Ishikawa (cell line): ENCODE data around the gene MDFIC.

Source experiments
- CEBPB ChIP-seq: IDR thresholded peaks from 2 replicates; pipeline ENCODE4 v1.6.1; 2012
- CREB1 ChIP-seq: IDR thresholded peaks from 2 replicates; pipeline ENCODE4 v1.6.1; 2012; ENCODE audit warnings: low read depth
- EGR1 ChIP-seq: IDR thresholded peaks from 2 replicates; pipeline ENCODE4 v1.6.1; 2012
- EP300 ChIP-seq: IDR thresholded peaks from 2 replicates; pipeline ENCODE4 v1.6.1; 2012; ENCODE audit warnings: borderline replicate concordance
- FOXM1 ChIP-seq: IDR thresholded peaks from 2 replicates; pipeline ENCODE4 v1.6.1; 2012; ENCODE audit warnings: low read depth, borderline replicate concordance
- NFIC ChIP-seq: IDR thresholded peaks from 2 replicates; pipeline ENCODE4 v1.6.1; 2012
- RAD21 ChIP-seq: IDR thresholded peaks from 2 replicates; pipeline ENCODE4 v1.6.1; 2012; ENCODE audit warnings: low read depth
- TAF1 ChIP-seq: IDR thresholded peaks from 2 replicates; pipeline ENCODE4 v1.6.1; 2012; ENCODE audit warnings: low read depth, mild to moderate bottlenecking
- TCF12 ChIP-seq: IDR thresholded peaks from 2 replicates; pipeline ENCODE4 v1.6.1; 2012; ENCODE audit warnings: low read depth
- TEAD4 ChIP-seq: IDR thresholded peaks from 2 replicates; pipeline ENCODE4 v1.6.1; 2012
- YY1 ChIP-seq: IDR thresholded peaks from 2 replicates; pipeline ENCODE4 v1.6.1; 2012; ENCODE audit warnings: low read depth
- ZBTB7A ChIP-seq: IDR thresholded peaks from 2 replicates; pipeline ENCODE4 v1.6.1; 2012; ENCODE audit warnings: low read depth
- TF ChIP-seq, protein P1 (sequence below): IDR thresholded peaks from 2 replicates; pipeline ENCODE4 v1.6.1; 2012
- TF ChIP-seq, protein P2 (sequence below): IDR thresholded peaks from 2 replicates; pipeline ENCODE4 v1.6.1; 2012; ENCODE audit warnings: low read depth, mild to moderate bottlenecking
- TF ChIP-seq, protein P3 (sequence below): IDR thresholded peaks from 2 replicates; pipeline ENCODE4 v1.6.1; 2012

MDFIC gene

DNA sequence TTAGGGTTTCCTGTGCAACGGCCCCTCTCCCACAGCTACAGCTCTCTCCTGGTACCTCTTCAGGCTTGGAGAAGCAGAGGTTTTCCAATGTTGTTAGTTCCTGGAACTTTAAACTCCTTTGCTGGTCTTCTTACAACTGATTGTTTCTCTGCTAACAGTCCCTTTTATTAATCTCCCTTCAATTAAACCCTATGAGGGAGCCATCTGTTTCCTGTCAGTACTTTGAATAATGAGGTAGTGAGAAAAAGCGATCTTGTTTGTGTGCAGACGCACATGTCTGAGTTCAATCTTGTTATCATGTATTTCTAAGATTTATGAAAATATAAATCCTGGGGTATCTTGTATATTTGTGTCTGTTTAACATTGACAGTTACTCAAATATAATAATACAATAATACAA, 102.4 kb downstream of the MDFIC start:
- no peak for TF ChIP-seq TAF1
- no peak for TF ChIP-seq EP300
- TF ChIP-seq TCF12, result no peak
- TF ChIP-seq TEAD4, result no peak
- TF ChIP-seq NFIC, result no peak
- TF ChIP-seq, protein P1, sequence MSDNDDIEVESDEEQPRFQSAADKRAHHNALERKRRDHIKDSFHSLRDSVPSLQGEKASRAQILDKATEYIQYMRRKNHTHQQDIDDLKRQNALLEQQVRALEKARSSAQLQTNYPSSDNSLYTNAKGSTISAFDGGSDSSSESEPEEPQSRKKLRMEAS, result no peak
- no peak for TF ChIP-seq YY1
- no peak for TF ChIP-seq RAD21
- TF ChIP-seq CEBPB, result no peak
- TF ChIP-seq ZBTB7A, result no peak

DNA sequence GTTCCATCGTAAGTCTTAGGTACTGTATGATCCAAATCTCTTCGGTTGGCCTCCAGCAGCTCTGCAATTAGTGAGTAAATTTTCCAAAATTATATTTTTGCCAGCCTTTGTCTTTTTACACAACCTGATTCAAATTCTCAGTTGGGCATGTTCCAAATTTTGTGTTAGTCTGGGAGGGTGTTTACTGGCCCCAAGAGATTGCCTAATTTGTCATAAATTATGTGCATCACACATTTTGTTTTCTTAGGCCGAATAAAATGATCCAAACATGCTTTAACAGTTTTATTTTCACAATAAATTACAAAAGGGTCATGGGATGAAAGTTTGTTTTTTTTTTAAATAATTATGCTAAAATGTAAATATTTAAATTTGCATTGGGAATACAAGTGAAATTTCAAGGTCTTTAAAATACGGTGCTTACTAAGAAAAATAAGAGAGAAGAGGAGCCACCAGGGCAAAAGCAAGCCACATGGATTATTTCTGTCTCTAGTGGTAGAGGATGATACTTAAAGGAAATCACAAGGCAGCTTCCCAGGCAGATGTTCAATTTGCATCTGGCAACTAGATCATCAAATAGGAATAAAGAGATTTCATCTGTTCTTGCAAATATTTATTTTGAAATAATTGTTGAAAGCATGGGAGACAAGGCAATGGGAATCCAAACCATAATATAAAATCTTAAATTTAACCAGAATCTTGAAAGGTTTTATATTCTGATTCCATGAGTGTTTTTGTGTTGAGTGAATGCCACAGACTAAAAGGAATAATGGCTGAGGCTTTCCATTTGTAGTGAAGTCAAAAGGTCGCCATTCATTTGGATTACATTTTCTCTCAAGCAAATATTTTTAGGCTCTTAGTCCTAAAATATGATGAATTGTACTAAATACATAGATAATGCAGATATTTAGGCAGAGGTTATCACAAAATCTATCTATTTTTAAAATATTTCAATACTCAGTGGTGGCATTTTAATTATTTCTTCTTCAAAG, 111.1 kb downstream of the MDFIC start:
- TF ChIP-seq TCF12 (no peak), TEAD4 (no peak), EGR1 (no peak), YY1 (no peak), EP300 (no peak), FOXM1 (no peak), TAF1 (no peak), RAD21 (no peak), CREB1 (no peak), CEBPB (no peak), ZBTB7A (no peak), NFIC (no peak)
- TF ChIP-seq, protein P2, sequence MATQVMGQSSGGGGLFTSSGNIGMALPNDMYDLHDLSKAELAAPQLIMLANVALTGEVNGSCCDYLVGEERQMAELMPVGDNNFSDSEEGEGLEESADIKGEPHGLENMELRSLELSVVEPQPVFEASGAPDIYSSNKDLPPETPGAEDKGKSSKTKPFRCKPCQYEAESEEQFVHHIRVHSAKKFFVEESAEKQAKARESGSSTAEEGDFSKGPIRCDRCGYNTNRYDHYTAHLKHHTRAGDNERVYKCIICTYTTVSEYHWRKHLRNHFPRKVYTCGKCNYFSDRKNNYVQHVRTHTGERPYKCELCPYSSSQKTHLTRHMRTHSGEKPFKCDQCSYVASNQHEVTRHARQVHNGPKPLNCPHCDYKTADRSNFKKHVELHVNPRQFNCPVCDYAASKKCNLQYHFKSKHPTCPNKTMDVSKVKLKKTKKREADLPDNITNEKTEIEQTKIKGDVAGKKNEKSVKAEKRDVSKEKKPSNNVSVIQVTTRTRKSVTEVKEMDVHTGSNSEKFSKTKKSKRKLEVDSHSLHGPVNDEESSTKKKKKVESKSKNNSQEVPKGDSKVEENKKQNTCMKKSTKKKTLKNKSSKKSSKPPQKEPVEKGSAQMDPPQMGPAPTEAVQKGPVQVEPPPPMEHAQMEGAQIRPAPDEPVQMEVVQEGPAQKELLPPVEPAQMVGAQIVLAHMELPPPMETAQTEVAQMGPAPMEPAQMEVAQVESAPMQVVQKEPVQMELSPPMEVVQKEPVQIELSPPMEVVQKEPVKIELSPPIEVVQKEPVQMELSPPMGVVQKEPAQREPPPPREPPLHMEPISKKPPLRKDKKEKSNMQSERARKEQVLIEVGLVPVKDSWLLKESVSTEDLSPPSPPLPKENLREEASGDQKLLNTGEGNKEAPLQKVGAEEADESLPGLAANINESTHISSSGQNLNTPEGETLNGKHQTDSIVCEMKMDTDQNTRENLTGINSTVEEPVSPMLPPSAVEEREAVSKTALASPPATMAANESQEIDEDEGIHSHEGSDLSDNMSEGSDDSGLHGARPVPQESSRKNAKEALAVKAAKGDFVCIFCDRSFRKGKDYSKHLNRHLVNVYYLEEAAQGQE, result no peak
- TF ChIP-seq, protein P3, sequence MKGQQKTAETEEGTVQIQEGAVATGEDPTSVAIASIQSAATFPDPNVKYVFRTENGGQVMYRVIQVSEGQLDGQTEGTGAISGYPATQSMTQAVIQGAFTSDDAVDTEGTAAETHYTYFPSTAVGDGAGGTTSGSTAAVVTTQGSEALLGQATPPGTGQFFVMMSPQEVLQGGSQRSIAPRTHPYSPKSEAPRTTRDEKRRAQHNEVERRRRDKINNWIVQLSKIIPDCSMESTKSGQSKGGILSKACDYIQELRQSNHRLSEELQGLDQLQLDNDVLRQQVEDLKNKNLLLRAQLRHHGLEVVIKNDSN, result no peak
- TF ChIP-seq, protein P1, result no peak

DNA sequence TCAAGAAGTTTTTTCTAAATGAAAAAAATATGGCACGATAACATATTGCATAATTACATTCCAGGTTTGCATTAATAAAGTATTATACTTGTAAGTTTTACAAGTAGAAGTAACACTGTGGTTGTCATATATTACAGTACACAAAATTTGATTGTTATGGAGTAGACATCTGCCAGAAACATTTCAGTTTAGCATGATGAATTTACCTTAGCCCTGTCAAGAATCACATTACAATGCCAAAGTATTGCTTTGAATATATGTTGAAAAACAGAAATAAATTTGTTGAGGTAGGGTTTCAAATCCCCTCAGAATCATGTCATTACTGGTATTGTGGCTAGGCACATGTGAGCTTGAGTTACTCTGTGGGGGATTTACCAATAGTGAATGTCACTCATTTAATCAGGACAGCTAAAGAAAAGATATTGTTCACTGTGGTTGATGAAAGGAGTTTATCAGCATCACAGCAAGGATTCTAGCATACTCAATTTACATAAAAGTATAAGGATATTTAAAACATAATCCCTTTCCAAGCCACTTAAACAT, 112.1 kb downstream of the MDFIC start:
- TF ChIP-seq ZBTB7A, result no peak
- TF ChIP-seq TCF12, result no peak
- TF ChIP-seq FOXM1, result no peak

DNA sequence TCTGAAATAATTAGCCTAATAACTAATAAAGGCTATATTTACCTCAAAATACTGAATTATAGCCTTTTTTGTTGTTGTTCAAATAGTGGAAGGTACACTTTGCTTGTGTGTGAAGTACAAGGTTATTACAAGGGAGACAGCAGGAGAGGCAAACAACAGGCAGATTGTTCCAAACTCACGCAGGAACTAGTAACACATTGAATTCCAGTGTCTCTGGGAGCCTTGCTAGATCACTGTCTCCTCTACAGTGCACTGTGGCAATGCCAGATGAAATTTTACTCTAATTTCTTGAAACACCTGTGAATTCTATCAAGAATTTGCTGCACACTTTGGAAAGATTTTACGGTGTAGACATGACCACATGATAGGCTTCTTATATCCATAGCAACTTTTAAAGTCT, 112.6 kb downstream of the MDFIC start:
- TF ChIP-seq EGR1, result no peak
- TF ChIP-seq TAF1, result no peak
- no peak for TF ChIP-seq CREB1
- TF ChIP-seq, protein P3, result no peak
- TF ChIP-seq ZBTB7A, result no peak
- no peak for TF ChIP-seq TCF12
- no peak for TF ChIP-seq CEBPB
- no peak for TF ChIP-seq FOXM1
- TF ChIP-seq TEAD4, result no peak
- no peak for TF ChIP-seq YY1
- no peak for TF ChIP-seq NFIC
- no peak for TF ChIP-seq RAD21
- TF ChIP-seq, protein P1, result no peak
- TF ChIP-seq, protein P2, result no peak
- no peak for TF ChIP-seq EP300

DNA sequence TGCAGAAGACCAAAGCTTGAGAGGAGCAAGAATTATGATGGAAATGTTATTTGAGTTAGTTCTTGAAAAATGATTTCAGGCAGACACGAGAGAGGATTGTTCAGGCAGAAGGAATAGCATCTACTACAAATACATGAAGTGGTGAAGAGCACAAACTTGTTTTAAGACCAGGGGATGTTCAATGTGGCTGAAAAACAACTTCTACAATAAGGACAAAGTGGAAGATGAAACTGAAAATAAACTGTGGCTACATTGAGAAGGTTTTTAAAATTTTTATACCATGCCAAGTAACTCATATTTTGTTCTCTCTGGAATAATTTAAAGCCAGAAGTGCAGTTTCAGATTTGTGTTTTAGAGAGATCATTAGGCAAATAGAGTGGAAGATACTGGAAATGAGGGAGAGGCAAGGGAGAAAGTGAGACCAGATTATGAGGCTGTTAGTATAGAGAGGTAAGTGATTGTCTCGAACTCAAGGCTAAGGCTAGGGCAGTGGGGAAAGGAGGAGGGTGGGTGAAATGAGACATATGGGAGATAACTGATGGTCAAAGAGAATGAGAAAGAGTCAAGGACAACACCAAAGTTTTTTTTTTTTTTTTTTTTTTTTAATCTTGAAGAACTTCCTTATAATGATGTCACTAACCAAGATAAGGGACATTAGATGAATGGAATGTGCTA, 115.4 kb downstream of the MDFIC start:
- TF ChIP-seq, protein P2, result no peak
- TF ChIP-seq FOXM1 (no peak), EGR1 (no peak), RAD21 (no peak)
- TF ChIP-seq, protein P3, result no peak
